Measurements from ENCODE around the gene MANBA.
"Not testable (repeated sequence)": the region's sequence is repeated elsewhere in the genome, so short reads cannot be mapped to it uniquely, and the experiment has no call there.

The MANBA gene

DNA sequence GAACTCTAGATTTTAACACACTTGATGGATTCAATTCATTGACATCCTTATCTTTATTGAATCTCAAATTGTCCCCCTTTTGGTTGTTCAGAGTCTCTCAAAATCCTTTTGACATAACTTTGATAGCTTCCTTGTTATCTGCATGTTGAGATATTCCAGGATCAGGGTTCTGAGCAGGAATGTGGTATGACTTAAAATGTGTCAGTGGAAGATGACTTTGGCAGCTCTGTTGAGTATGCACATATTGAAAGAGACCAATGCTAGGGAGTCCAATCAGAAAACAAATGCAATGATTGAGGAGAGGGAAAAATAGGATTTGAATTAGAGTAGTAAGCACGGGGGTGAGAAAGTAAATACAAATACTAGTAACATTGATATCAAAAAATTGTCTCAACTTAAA lies 93.8 kb downstream of the MANBA start:
- no peak for DNase-seq

DNA sequence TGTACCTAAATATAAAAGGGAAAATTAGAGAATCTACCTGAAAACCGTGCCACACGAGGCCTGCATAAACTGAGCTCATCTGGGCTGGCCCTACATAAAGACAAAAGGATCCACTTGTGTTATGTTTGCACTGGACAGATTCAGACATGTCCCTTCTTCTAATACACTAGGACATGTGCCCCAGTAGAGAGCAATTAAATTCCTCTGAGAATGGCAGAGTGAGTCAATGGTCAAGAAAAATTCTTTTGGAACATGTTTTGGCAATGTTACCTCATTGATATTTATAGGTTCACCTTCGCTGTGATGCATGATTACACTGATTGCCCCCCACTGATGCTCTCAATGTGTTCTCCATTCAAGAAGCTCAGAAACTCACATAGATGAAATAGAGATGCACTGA lies 95.2 kb downstream of the MANBA start:
- no peak for DNase-seq

DNA sequence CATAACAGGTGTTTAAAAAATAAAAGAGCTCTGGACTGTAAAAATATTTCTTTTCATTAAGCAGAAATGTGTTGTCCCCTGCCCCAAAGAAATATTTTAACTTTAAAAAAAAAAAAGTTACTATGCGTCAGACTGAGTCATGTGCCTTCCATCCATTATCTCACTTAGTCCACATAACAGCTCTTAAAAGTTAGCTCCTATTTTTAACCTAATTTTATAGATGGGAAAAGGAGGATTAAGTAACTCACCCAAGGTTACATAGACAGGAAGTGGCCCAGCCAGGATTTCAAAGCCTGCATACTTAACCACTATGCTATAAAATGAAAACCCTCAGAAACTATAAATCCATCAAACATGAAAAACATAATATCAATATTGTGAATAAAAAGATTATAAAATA lies 97.7 kb downstream of the MANBA start:
- no peak for DNase-seq

DNA sequence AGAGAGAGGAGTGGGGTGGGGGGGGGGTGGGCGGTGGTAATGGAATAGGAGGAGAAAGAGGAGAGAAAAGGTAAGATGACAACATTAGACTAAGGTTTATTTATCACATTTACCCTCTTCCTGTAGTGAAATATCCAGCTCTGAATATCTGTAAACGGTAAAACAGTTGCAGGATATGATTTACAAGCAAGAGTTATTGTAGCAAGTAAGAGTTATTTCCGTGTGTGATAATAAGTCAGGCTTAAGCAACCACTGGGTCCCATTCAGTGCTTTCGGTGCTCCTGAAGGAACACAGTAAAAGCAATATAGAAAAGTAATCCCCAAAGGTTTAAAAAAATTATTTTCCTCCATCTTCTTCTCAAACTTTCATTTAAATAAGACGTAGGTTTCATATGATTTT lies 103.6 kb downstream of the MANBA start:
- no peak for DNase-seq

DNA sequence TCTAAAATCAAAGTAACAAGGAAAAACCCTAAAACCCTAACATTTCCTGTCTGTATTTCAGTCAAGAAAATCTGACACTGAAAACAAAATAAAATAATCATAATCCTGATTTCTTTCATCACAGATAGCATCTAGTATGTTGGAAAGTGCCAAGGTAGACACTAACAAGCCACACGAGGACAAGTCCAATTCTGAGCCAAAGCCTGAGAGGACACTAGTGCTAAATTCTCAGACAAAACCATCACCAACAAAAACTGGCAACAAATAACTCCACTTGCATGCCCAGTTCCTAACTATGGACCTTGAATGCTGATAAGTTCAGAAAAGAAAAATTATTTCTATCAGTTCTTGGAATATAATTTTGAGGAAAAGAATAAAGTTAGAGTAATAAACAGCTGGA lies 113.7 kb downstream of the MANBA start:
- no peak for DNase-seq

DNA sequence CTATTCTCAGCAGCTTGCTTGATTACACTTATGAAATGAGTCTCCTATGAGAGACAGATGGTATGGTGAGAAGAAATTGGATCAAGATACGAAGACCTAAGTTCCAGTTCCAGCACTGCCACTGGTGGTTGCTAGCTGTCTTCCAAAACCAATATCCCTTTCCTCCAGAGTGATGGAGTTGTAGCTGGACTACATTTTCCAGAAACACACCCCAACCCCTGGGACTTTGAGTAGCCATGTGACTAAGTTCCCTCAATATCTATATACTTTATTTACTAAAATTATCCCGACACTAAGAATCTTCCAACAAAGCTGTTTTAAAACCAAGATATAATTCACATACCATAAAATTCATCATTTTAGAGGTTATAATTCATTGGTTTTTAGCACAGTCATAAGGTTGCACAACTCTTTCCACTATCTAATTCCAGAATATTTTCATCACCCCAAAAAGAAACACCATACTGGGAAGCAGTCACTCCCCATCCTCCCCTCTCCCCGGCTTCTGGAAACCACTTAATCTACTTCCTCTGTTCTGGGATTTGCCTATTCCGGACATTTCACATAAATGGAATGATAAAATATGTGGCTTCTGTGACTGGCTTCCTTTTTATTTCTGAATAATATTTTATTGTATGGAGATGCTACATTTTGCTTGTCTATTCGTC lies 118.0 kb downstream of the MANBA start:
- DNase-seq, result no peak

DNA sequence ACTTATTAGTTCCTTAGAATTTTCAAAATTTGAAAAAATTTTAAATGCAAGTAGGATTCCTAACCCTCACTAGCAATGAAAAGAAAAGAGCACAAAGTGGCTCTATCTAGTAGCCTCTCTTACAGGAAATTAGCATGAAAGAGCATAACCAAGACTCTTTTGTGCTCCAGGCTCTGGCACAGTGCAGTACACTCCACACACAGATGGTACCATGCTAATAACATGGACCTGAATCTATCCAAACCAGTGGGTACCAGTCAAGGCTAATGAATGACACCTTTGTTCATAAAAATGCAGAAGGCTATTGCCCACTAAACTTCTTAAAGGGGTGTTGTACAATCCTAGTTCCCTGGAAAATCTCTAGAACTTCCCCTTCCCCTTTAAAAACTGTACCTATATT lies 119.0 kb downstream of the MANBA start:
- no peak for DNase-seq

DNA sequence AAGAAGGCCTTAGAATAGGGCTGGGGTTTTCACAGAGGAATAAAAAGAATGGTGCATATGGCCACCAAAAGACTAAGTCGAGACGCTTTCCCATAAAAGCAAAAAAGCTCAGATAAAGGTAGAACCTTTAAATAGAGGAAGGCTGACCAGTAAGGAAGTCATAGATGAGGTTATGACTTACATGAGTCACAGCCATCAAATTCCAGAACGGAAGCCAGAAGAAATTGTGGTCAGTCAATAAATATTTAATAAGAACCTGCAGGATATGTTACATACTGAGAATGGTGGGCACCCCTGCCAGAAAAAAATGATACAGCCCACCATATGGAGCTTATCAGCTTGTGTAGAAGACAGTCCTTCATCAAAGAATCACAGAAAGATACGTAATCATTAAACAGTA lies 120.1 kb downstream of the MANBA start:
- no peak for DNase-seq

DNA sequence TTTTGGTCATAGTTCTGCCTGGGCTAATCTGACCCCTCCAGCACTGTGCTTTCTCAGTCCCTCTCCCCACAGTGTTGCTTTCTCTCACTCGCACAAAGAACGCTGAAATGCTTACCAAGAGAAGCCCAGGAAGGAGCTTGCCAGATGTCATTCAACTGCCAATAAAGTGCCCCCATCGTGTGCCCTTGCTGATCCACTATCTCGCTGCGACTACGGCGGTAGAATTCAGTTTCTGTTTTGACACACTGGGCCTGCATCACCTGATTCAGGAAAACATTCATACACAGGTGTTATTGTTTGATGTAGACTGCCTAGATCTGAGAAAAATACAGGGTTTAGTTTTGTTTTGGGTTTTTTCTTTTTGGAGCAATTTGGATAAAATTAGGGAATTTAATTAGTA lies 121.2 kb downstream of the MANBA start:
- no peak for DNase-seq

DNA sequence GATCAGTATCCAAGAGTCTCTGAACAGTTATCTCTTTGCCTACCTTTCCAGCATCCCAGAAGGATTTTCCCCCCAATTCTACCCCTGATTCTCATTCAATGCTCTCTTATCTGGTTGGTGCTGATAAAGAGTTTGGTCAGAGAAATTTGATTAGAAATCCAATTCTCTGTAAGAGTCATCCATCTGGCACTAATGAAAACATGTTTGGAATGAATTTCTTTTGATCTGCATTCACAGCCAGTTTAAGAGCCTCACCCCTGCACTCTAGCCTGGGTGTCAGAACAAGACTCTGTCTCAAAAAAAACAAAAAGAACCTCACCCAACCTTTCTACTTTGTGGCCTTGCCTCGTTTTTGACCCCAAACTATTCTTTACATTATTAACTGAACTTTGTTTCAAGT lies 122.1 kb downstream of the MANBA start:
- no peak for DNase-seq

DNA sequence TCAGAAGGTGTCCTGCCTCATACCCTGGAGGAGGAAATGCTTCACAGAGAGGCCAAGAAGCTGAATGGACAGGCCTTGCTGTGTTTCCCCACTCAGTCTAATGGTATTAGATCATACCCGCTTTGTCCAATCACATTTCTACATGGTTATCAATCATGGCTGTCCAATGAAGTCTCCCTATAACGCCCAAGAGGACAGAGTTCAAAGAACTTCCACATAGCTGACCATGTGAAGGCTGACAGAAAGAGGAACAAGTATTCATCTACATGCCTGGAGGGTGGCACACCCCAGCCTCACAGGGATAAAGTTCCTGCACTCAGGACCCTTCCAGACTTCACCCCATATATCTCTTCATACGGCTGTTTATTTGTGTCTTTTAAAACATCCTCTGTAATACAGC lies 123.4 kb downstream of the MANBA start:
- no peak for DNase-seq

DNA sequence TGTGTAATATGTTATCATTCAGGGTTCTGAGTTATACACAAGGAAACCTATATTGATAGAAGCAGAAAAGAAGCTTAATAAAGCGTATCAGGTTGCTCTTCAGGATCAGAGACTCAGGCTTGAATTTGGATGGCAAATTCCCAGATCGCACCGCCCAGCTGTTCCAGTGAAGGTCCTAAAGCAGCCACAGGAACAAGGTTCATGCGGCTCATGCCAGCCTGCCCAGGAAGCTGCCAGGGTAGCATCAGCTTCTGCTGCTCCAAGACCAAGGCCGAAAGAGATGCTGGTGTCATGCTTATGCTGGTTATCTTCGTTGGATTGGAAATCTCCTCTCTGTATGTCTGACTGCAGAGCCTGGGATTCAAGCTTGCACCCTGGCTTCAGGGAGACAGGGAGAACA lies 127.7 kb downstream of the MANBA start:
- no peak for DNase-seq

DNA sequence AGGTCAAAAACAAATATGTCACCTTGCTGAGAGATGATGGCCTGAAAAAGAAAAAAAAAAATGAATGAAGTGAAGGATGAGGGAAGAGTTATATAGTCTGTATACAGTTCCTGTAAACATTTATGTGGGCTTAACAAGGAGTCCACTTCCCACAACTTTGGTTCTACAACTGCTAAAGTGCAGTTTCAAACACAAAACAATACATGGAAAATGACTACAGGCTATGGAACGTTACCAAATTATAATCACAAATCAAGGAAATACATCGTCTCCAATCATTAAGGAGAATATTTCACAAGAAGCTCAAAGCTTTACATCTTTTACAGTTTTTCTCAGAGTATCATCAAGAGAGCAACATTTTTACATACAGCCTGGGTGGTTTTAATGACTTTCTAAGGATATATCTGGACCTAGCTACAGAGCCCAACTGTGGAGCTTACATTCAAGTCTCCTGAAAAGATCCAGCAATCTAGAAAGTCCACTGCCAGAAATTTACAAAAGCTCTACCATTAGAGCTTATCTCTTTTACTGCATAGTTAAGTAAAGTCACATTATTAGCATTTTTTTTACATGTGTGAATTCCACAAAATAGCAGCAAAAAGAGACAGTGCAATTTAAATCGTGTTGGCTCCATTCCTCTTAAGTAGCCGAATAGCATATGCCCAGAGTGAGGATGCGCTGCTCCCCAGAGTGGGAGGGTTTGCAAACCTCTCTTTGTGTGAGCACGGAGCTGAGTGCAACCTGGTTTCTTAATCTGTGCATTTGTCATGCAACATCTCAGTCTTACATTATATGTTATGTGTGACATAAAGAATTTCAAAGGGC lies 128.3 kb downstream of the MANBA start:
- DNase-seq, result no peak

DNA sequence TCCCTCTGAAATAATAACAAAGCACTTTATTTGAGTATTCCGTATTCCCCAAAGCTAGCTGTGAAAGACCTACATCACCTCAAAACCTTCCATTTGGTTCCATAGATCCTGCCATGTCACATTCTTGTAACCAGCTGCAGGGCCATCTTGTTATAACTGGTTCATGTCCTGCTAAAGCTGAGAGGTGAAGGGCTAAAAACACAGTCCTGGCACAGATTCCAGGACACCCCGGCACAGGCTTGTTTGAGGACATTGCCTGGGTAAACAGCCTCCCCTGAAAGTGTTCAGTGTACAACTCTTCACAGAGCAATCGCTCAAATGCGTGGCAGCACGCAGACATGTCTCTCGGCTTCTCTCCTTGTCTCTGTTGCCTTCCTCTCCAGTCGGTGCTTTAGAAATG lies 129.2 kb downstream of the MANBA start:
- no peak for DNase-seq

DNA sequence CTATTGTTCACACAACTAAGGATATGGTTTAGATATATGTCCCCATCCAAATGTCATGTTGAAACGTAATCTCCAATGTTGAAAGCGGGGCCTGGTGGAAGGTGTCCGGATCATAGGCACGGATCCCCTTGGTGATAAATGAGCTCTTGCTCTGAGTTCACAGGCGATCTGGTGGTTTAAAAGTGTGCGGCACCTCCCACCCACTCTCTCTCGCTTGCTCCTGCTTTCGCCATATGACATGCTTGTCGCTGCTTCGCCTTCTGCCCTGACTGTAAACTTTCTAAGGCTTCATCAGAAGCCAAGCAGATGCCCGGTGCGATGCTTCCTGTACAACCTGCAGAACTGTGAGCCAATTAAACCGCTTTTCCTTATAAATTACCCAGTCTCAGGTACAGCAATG lies 131.1 kb downstream of the MANBA start:
- DNase-seq, result no peak

DNA sequence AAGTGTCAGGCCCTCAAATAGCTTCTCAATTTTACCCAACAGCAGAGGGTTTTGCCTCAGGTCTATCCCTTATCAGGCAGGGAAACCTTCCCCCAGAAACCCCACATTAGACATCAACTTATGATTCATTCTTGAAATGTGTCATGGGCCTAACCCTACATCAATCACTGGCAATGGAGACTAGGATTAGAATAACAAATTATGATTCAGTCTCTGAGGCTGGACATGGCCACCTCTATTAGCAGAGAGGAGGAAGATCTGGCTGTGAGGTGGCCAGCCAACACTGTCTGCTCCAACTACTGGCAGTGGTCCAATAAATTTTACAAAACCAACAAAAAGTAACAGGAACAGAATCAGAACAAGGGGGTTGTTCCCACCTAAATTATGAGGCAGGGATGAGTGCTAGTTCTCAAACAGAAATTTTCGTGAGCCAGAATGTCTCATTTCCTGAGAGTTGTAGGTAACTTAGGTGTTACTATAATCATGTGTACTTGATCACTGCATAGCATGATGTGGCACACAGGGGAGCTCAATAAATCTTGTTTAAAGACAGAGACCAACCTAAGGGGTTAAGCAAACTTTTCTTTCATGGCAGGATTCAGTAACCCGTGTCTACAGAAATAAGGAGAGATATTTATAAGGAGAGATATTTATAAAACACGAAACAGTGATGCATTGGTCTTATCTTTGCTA lies 132.8 kb downstream of the MANBA start:
- DNase-seq, result no peak

DNA sequence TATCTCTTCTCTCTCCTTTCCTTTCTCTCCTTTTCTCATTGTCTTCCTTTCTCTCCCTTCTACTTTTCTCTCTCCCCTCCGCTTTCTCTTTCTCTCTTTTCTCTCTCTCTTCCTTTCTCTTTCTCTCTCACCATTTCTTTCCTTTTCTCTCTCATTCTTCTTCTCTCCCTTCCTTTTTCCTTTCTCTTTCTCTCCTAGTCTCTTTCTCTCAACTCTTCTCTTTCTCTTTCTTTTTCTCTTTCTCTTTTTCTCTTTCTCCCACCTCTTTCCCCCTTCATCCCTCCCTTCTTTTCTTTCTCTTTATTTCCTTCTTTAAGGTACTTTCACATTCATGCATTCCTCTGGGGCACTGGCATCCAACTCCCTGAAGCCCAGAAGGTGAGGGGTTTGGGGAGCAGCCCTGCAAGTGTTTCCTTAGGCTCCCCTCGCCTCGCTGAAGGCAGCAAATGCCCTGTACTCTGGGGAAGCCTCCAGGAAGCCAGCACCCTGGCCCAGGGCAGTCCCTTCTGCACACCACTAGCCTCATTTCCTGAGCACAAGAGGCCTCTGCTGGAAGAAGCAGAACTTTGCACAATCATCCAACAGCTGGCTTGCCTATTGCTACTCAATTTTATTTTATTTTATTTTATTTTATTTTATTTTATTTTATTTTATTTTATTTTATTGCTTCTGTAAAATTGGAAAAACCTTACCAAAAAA lies 135.4 kb downstream of the MANBA start:
- no peak for DNase-seq

DNA sequence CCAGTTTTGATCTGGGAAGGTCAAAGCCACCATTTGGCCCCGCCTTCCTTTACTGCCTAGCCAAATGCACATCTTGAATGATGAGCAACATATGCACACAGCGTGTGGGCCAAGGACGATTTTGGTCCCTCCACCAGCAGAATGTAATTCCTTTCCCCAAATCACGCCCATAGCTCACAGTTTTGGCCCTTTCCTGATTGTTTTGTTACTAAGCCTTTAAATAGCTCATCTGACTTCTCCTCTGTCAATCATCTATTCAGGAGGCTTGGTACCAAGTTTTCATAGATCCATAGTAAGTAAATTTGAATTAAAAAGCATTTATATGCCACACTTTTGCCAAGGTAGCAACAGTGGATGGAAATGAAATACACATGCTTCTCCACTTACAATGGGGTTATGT lies 136.3 kb downstream of the MANBA start:
- DNase-seq, result no peak

DNA sequence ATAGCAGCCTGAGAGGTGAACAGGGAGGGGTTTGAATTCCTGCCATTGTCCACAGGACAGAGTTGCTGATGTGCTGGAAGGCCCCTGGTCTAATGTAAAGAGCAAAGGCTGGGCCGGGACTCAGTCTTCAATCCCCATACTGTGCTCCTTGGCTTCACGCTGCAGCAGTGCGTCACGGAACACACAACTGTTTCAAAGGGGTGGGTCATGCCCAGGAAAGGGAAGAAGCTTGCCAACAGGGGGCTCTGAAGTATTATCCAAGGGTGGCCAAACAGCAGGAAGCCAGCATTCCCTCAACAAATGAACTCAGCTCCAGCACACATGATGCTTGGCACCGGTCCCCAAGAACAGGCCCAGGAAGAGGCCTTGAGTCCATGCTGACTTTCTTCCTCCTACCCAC lies 137.1 kb downstream of the MANBA start:
- no peak for DNase-seq

DNA sequence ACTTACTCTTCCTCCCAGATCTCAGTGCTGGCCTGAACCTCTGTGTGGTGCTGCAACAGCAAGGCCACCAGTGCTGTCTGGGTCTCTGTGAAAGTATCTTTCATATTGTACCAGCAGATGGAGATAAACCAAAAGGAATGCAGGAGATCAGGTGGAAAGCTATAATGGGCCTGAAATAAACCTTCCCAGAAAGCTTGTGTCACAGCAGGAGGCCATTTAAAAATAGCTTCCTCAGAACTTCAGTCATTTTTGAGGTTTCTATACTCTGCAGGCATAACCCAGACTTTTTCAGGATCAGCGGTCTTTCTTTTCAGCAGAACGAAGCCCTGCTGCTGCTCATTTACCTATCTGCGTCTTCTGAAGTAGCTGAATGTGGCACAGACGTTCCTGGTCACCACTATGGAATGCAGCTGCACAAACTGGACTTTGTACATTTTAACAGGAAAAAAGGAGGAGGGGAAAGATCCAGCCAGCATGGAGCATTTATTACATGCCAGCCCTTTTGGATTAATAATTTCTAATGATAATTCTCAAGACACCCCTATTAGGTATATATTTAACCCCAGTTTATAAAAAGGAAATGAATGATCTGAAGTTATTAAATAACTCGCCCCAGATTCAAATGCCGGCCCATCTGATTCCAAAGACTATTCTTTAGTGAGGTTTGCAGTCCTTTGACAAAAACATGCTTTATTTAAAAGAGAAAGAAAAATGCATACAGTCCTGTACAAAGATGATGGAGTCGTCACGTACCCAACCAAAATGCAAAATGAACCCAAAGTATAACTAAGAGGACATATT lies 139.9 kb downstream of the MANBA start:
- no peak for DNase-seq

DNA sequence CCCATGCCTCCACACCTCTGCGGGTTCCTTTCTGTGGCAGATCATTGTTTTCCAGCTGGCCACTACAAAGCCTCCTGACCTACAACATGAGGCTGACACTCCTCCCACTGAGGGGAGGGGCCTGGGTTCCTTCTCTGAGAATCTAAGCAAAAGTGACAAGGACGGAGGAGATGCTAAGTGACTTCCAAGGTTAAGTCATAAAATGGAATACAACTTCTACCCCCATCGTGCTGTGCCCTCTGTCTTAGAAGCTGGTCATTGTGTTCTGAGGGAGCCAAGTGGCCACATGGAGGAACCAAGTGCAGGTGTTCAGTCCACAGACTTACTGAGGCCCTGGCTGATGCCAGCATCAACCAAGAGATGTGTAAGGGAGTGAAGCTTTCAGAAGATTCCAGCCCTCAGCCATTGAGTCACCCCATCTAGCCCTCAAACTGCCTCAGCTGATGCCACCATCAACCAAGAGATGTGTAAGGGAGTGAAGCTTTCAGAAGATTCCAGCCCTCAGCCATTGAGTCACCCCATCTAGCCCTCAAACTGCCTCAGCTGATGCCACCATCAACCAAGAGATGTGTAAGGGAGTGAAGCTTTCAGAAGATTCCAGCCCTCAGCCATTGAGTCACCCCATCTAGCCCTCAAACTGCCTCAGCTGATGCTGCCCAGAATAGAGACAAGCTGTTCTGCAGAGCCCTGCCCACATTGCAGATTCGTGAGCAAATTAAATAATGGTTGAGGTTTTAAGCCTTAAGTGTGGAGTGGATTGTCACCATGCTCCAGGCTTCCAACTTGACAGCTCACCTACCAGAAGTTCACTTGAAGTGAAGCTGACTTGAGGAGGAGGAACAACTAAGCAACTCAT lies 140.8 kb downstream of the MANBA start:
- not testable (repeated sequence) for DNase-seq

DNA sequence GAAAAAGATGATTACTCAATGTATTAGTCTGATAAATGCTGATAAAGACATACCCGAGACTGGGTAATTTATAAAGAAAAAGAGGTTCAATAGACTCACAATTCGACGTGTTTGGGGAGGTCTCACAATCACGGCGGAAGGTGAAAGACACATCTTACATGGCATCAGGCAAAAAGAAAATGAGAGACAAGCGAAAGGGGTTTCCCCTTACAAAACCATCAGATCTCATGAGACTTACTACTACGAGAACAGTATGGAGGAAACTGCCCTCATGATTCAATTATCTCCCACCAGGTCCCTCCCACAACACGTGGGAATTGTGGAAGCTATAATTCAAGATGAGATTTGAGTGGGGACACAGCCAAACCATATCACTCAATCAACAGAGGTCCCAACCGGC lies 141.7 kb downstream of the MANBA start:
- not testable (repeated sequence) for DNase-seq
